K562 (cell line): ENCODE results near the gene KIFAP3. TPM values are rescaled to one million over a fixed set of nuclear protein-coding genes. Genes with fewer than 3 reads are reported as not detected.

ENCODE experiments used
- ATAC-seq: fragments of 200-7000 bp; cut with Tn5 transposase; 3 replicates; pipeline ENCODE4 v1.9.1; 2020; ENCODE audit warnings: moderate library complexity
- BruUV-seq: library from RNA; stranded (reverse); fragments of 400-500 nt; replicated peaks from 2 replicates; lab custom pipeline; 2021; lab: Mats Ljungman, UMichigan
- CTCF ChIA-PET: fragments of 300-600 bp; formaldehyde crosslinking; extraction: SDS; loops from one replicate; lab custom pipeline; 2021; ENCODE audit warnings: low intra/inter-chr PET ratio; lab: Yijun Ruan, JAX
- POLR2A ChIA-PET: fragments of 300-600, 350-650 bp; sonication (Branson Sonifier 250); formaldehyde crosslinking; extraction: SDS; loops from one replicate; lab custom pipeline; 2021; ENCODE audit warnings: antibody characterized with exemption, inconsistent platforms; lab: Yijun Ruan, JAX
- DNase-seq, 4 experiments: peaks; one replicate each; pipeline versions ENCODE4 v3.0.0 to v3.0.0-alpha.2; 2011 to 2018; ENCODE audit warnings: low spot score in 3 of 4, mixed read lengths in 3 of 4; ENCODE audit errors: extremely low read depth in 1 of 4
- FAIRE-seq: peaks from 2 replicates; lab custom pipeline; 2011; peaks lifted over from hg19 to GRCh38; lab: Jason Lieb, UNC
- H2AFZ ChIP-seq: 2 replicates; pipeline ENCODE4 v1.6.0; 2011; ENCODE audit warnings: low read depth, low read length, control low read depth, inconsistent platforms
- H3K27ac ChIP-seq: fragments of 200-600 bp; 3 replicates; pipeline ENCODE4 v1.8.0; 2011; ENCODE audit warnings: low read depth, mild to moderate bottlenecking, control low read depth, inconsistent platforms, low read length, moderate library complexity, mixed read lengths; ENCODE audit errors: extremely low read depth
- H3K27me3 ChIP-seq, 2 experiments: fragments of 300-600 bp in 1 of 2; 2 replicates in 1 of 2; 3 replicates in 1 of 2; pipeline versions ENCODE4 v1.6.0 to v1.8.0; 2011; ENCODE audit warnings: inconsistent platforms in 2 of 2, low read length in 2 of 2, mild to moderate bottlenecking in 1 of 2, mixed read lengths in 1 of 2, moderate library complexity in 1 of 2; ENCODE audit not compliant: control insufficient read depth in 2 of 2, insufficient read depth in 2 of 2
- H3K36me3 ChIP-seq: fragments of 300-600 bp; 3 replicates; pipeline ENCODE4 v1.8.0; 2011; ENCODE audit warnings: mild to moderate bottlenecking, low read length, inconsistent platforms; ENCODE audit not compliant: control insufficient read depth, insufficient read depth
- H3K4me1 ChIP-seq, 2 experiments: fragments of 200-600 bp in 1 of 2; replicated peaks in 1 of 2; 2 replicates in 1 of 2; 3 replicates in 1 of 2; pipeline versions ENCODE4 v1.5.1 to v1.8.0; 2011; ENCODE audit warnings: inconsistent platforms in 2 of 2, low read length in 2 of 2, mild to moderate bottlenecking in 1 of 2, mixed read lengths in 1 of 2, moderate library complexity in 1 of 2; ENCODE audit not compliant: control insufficient read depth in 2 of 2, insufficient read depth in 2 of 2
- H3K4me2 ChIP-seq: 2 replicates; pipeline ENCODE4 v1.6.1; 2011; ENCODE audit warnings: low read length, control low read depth, inconsistent platforms, mixed read lengths; ENCODE audit not compliant: insufficient read depth
- H3K4me3 ChIP-seq: fragments of 200-600 bp; sonication (generic), shearing (Covaris generic); 2 replicates; pipeline ENCODE4 v1.5.1; 2016; ENCODE audit warnings: control low read depth, inconsistent platforms
- H3K79me2 ChIP-seq: fragments of 200-600 bp; 3 replicates; pipeline ENCODE4 v1.8.0; 2011; ENCODE audit warnings: low read length, inconsistent platforms; ENCODE audit not compliant: control insufficient read depth, insufficient read depth
- H3K9ac ChIP-seq, 2 experiments: 2 replicates each; pipeline versions ENCODE4 v1.6.0 to v1.6.1; 2011; ENCODE audit warnings: low read depth in 2 of 2, low read length in 2 of 2, control low read depth in 1 of 2, inconsistent platforms in 1 of 2, mild to moderate bottlenecking in 1 of 2, mixed read lengths in 1 of 2; ENCODE audit not compliant: insufficient read depth in 1 of 2
- H3K9me1 ChIP-seq: one replicate; pipeline ENCODE4 v1.6.0; 2011; ENCODE audit warnings: inconsistent platforms, mild to moderate bottlenecking, low read length, moderate library complexity; ENCODE audit not compliant: control insufficient read depth, insufficient read depth
- H3K9me3 ChIP-seq: replicated peaks from 2 replicates; pipeline ENCODE4 v1.5.1; 2011; ENCODE audit warnings: low read depth, low read length, inconsistent platforms; ENCODE audit not compliant: control insufficient read depth, insufficient read depth
- H4K20me1 ChIP-seq: replicated peaks from 2 replicates; pipeline ENCODE4 v1.6.1; 2011; ENCODE audit warnings: low read length, inconsistent platforms, mixed read lengths; ENCODE audit not compliant: control insufficient read depth, insufficient read depth
- ELF1 ChIP-seq: fragments of 200-800 bp; sonication (Bioruptor generic); IDR thresholded peaks from 2 replicates; pipeline ENCODE4 v1.6.1; 2016; ENCODE audit warnings: missing genetic modification characterization, missing compliant biosample characterization
- ELK3 ChIP-seq: fragments of 450-650 bp; formaldehyde crosslinking; IDR thresholded peaks from 2 replicates; pipeline ENCODE4 v1.4.0; 2020; ENCODE audit warnings: mild to moderate bottlenecking
- EP400 ChIP-seq: fragments of 450-650 bp; IDR thresholded peaks from 2 replicates; pipeline ENCODE4 v1.6.1; 2017; ENCODE audit warnings: antibody characterized with exemption, mild to moderate bottlenecking, moderate library complexity
- GATA2 ChIP-seq: sonication (generic); formaldehyde crosslinking; IDR thresholded peaks from 2 replicates; pipeline ENCODE4 v1.4.0; 2020; ENCODE audit warnings: mild to moderate bottlenecking, missing genetic modification reagents
- HDAC1 ChIP-seq, 2 experiments: fragments of 450-650 bp; IDR thresholded peaks; 2 replicates each; pipeline ENCODE4 v1.6.1; 2016 to 2017; ENCODE audit warnings: inconsistent platforms in 1 of 2, mild to moderate bottlenecking in 1 of 2, moderate library complexity in 1 of 2
- KDM2B ChIP-seq: fragments of 250-450 bp; sonication (Bioruptor Pico); IDR thresholded peaks from 2 replicates; pipeline ENCODE4 v1.8.0; 2021; ENCODE audit warnings: mild to moderate bottlenecking, moderate library complexity
- KDM4B ChIP-seq, 2 experiments: fragments of 450-650 bp in 1 of 2; sonication (generic) in 1 of 2; IDR thresholded peaks; 2 replicates each; pipeline ENCODE4 v1.6.1; 2016 to 2017; ENCODE audit warnings: borderline replicate concordance in 2 of 2, antibody characterized with exemption in 1 of 2, low read depth in 1 of 2, mild to moderate bottlenecking in 1 of 2
- KHSRP ChIP-seq: fragments of 450-650 bp; IDR thresholded peaks from 2 replicates; pipeline ENCODE4 v1.6.1; 2017
- NFE2L1 ChIP-seq: fragments of 450-650 bp; IDR thresholded peaks from 2 replicates; pipeline ENCODE4 v1.6.1; 2016; ENCODE audit warnings: missing genetic modification characterization, low read depth, mild to moderate bottlenecking, missing compliant biosample characterization, moderate library complexity, borderline replicate concordance
- RB1 ChIP-seq: fragments of 450-650 bp; IDR thresholded peaks from 2 replicates; pipeline ENCODE4 v1.6.1; 2017; ENCODE audit warnings: low read depth, mild to moderate bottlenecking
- RFX1 ChIP-seq: fragments of 450-650 bp; IDR thresholded peaks from 2 replicates; pipeline ENCODE4 v1.6.1; 2016; ENCODE audit warnings: mild to moderate bottlenecking, moderate library complexity
- ZNF280A ChIP-seq: fragments of 450-650 bp; IDR thresholded peaks from 2 replicates; pipeline ENCODE4 v1.6.1; 2018; ENCODE audit warnings: mild to moderate bottlenecking, low read depth; ENCODE audit not compliant: partially characterized antibody
- ZNF766 ChIP-seq: fragments of 200-800 bp; sonication (Bioruptor generic); conservative IDR thresholded peaks from 2 replicates; pipeline ENCODE4 v1.6.1; 2016; ENCODE audit warnings: missing genetic modification characterization, missing compliant biosample characterization
- WGBS: fragments of 100-300 bp; shearing (Covaris generic); methylation state at CpG from one replicate; pipeline ENCODE4 v1.1.6; 2016; ENCODE audit warnings: low coverage, mixed read lengths; ENCODE audit not compliant: insufficient coverage; ENCODE audit errors: missing lambda C conversion rate; 5-methylcytosine and 5-hydroxymethylcytosine counted together
- in situ Hi-C: fragments of 300-500 bp; cut with MboI; formaldehyde crosslinking; loops from 4 replicates; pipeline ENCODE4 v1.15.0; 2018; ENCODE audit warnings: inconsistent platforms, mixed read lengths
- intact Hi-C: fragments of 100-400 bp; cut with micrococcal nuclease; formaldehyde crosslinking; loops from 2 replicates; pipeline ENCODE4 v1.14.2; 2022
- polyA plus RNA-seq, 8 experiments: library from polyadenylated mRNA; depleted of rRNA in 4 of 8; stranded (reverse) in 5 of 8; unstranded in 3 of 8; fragments of >200 nt; fragmentation: Nextera tagmentation in 2 of 8; fragmentation: Illumina TruSeq in 1 of 8; extraction: Ambion mirVana in 2 of 8; extraction: Trizol in 1 of 8; gene quantifications; 2 replicates each; pipeline versions ENCODE4 v1.2.1 to v1.2.3, GENCODE V29; 2011 to 2014; ENCODE audit warnings: inconsistent platforms in 1 of 8, missing spikeins in 1 of 8
- total RNA-seq, 7 experiments: library from RNA; depleted of rRNA in 6 of 7; stranded (reverse); fragments of >200 nt in 6 of 7; fragmentation: Illumina TruSeq in 2 of 7; extraction: Trizol in 2 of 7; gene quantifications; 2 replicates each; pipeline versions ENCODE4 v1.2.1 to v1.2.3, GENCODE V29; 2011 to 2021; ENCODE audit warnings: low replicate concordance in 1 of 7

Gene KIFAP3
- total and polyA plus RNA-seq, 9 of the 15 experiments (the other 6 are each of a cell fraction or from before 2014, with no cell fraction given): 8.8 to 17.5 (median 11.8) TPM

GRCh38 chr1:170009551-170009950, 64.9 kb downstream of the KIFAP3 start:
- Histone ChIP-seq H3K4me1 (no peaks in the 10 kb centered on the region), H3K4me3 (no peak overlapping the region), H3K9me1 (no peaks in the 10 kb centered on the region), H3K9me3 (no peaks in the 10 kb centered on the region), H3K9ac (no peak overlapping the region), H3K27me3 (no peaks in the 10 kb centered on the region), H3K4me2 (no peak overlapping the region), H4K20me1 (no peaks in the 10 kb centered on the region), H3K27ac (no peak overlapping the region), H3K36me3 (no peaks in the 10 kb centered on the region), H3K79me2 (no peaks in the 10 kb centered on the region), H2AFZ (no peak overlapping the region)
- POLR2A ChIA-PET: interaction anchor here (0.7 kb wide), 1 partner anchor 65 kb away, joined by 3 read pairs; the partner anchor contains the start of gene KIFAP3
- no TSS peak for BruUV-seq
- DNase-seq (no peak), ATAC-seq (no peak), FAIRE-seq (no peak)
- intact Hi-C loops: no loop called here
- CTCF ChIA-PET: interaction anchor here (1.6 kb wide), 1 partner anchor 65 kb away, joined by 3 read pairs; the partner anchor contains the start of gene KIFAP3
- TF ChIP-seq ELK3 (CRISPR knock-in tag) (no peak), NFE2L1 (no peak), RFX1 (no peak), RB1 (no peak), KHSRP (no peak), ELF1 (no peak), ZNF280A (no peak), ZNF766 (no peak), HDAC1 (IDR thresholded peaks at IDR 0.05) (no peak), EP400 (no peak), KDM2B (CRISPR knock-in tag) (no peak), KDM4B (IDR thresholded peaks at IDR 0.05; ENCODE audit: borderline replicate concordance in 2 of 2, low read depth in 1 of 2) (no peak), GATA2 (no peak)
- WGBS: 13% methylated on average over 2 of the region's 2 CpGs
- in situ Hi-C loops: no loop called here
